ENCODE results near the gene PTGR2.
"Not testable (repeated sequence)": the region's sequence is repeated elsewhere in the genome, so short reads cannot be mapped to it uniquely, and the experiment has no call there.

PTGR2 gene

DNA sequence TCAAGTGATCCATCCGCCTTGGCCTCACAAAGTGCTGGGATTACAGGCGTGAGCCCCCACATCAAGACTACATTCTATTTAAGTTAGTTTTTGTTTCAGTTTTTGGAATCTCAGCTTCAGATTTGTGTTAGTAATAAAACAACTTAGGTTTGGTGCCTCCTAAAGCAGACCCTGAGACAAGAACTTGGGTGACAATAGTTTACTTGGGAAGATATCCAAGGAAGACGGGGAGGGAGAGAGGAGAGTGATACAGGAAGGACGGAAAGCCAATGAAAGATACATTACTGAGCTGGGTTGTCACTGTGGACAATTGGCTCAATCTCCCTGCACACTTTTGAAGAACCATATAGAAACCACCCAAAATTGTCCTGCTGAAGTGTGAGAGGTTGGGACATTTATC, 22.6 kb upstream of the PTGR2 start:
- no peak for DNase-seq (ENCODE audit: low read depth, low spot score)
- no peak overlapping the region for H3K4me3 ChIP-seq
- TF ChIP-seq EZH2 (IDR thresholded peaks at IDR 0.05) (no peak), FOXP2 (optimal IDR thresholded peaks at IDR 0.05; ENCODE audit: control extremely low read depth, extremely low read length, insufficient read depth) (no peak), POLR2AphosphoS5 (IDR thresholded peaks at IDR 0.05; ENCODE audit: borderline replicate concordance, low read depth, low read length) (no peak)
- H3K9me3 ChIP-seq (ENCODE audit: low read depth, low read length) = no peaks in the 10 kb centered on the region
- no peak overlapping the region for H3K9ac ChIP-seq (ENCODE audit: insufficient read length)
- H3K36me3 ChIP-seq (ENCODE audit: insufficient read depth, low read length) = no peaks in the 10 kb centered on the region
- no peak overlapping the region for H3K27ac ChIP-seq

DNA sequence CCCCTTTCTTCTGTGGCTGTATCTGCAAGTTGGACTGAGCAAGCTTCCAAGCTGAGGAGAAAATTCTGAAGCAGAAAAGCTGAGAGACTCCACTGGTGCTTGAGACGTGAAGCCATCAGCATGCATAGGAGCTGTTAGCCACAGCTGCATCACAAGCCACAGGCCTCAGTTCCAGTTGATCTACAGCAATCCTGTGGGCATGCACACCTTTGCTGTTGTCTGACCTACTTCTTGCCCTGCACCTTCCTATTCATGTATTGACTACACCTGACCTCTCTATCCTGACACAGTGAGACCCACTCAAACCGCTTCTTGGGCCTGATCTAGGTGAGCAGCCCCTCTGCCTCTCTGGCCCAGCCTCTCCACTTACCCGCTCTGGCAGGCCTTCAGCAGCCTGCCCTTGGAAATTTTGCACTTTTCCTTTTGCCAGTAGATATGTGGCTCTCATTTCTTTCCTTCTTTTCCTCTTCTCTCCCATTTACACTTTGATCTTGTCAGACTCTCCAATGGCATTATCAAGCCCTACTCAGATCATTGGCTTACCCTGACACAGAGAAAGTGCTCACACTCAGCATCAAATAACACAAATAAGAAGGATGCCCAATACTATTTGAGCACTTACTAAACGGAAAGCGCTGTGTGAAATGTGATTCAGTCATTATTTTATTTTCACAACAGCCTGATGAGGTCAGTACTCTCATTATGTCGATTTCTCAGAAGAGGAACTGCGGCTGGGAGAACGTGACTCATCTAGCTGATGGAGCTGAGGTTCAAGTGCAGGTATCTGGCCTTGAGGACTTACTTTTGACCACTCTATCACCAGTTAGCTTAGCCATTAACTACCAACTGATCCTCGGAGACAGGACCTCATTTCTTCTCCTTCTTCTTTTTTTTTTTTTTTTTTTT, 21.9 kb upstream of the PTGR2 start:
- Histone ChIP-seq H3K4me3 (no peak overlapping the region), H3K9me3 (ENCODE audit: low read depth, low read length) (no peaks in the 10 kb centered on the region), H3K36me3 (ENCODE audit: insufficient read depth, low read length) (no peaks in the 10 kb centered on the region), H3K9ac (ENCODE audit: insufficient read length) (no peak overlapping the region), H3K27ac (no peak overlapping the region)
- TF ChIP-seq POLR2AphosphoS5 (IDR thresholded peaks at IDR 0.05; ENCODE audit: borderline replicate concordance, low read depth, low read length) (no peak), EZH2 (IDR thresholded peaks at IDR 0.05) (no peak), FOXP2 (optimal IDR thresholded peaks at IDR 0.05; ENCODE audit: control extremely low read depth, extremely low read length, insufficient read depth) (no peak)
- DNase-seq (ENCODE audit: low read depth, low spot score) = no peak

DNA sequence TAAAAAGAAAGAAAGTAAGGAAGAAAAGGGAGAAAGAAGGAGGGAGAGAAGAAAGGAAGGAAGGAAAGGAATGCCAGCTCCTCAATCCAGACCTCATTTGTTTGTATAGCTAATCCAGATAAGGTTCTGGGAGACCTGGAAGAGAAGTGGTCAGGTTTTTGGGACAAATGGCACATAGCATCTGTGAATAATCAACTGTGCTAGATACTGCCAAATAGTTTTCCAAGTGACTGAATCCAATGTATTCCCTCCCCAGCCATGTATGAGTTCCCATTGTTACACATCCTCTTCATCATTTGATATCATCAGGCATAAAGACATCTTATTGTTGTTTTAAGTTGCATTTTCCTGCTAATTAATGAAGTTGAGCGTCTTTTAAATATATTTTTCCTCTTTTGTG, 18.6 kb upstream of the PTGR2 start:
- TF ChIP-seq POLR2AphosphoS5 (IDR thresholded peaks at IDR 0.05; ENCODE audit: borderline replicate concordance, low read depth, low read length) (no peak), FOXP2 (optimal IDR thresholded peaks at IDR 0.05; ENCODE audit: control extremely low read depth, extremely low read length, insufficient read depth) (no peak), EZH2 (IDR thresholded peaks at IDR 0.05) (no peak)
- no peaks in the 10 kb centered on the region for H3K9me3 ChIP-seq (ENCODE audit: low read depth, low read length)
- no peak overlapping the region for H3K9ac ChIP-seq (ENCODE audit: insufficient read length)
- no peaks in the 10 kb centered on the region for H3K36me3 ChIP-seq (ENCODE audit: insufficient read depth, low read length)
- H3K27ac ChIP-seq = no peak overlapping the region
- no peak for DNase-seq (ENCODE audit: low read depth, low spot score)
- no peak overlapping the region for H3K4me3 ChIP-seq

DNA sequence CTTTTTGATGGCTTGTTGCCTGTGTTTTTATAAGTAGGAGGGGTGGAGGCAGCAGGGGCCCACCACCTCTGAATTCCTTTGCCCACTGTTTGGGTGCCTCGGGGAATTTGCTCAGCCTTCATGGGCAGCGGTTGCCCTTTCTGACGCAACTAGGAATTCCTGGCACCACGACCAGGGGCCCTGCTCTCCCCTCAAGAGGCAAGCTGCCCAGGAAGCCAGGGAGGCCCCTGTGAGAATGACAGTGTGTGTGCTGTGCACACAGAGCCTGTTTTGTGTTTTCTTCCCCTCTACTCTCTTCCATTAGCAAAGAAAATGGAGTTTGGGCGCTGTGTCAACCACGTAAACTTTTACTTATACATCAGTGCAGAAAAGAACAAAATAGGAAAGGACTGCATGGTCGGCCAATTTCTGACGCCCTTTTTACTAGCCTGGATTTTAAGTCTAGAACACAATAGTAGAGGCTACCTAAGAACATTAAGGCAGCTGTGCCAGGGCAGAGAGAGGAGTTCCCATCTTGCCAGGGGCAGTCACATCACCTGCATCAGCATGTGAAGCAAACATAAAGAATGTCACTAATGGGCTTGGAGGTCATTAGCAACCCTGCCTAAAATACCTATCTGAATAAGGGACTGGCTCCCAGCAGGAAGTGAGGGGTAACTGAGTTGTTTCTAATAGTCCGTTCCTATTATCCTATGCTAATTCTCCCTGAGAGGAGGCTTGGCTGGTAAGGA, 17.9 kb upstream of the PTGR2 start:
- no peak for TF ChIP-seq POLR2AphosphoS5 (IDR thresholded peaks at IDR 0.05; ENCODE audit: borderline replicate concordance, low read depth, low read length)
- no peak for TF ChIP-seq EZH2 (IDR thresholded peaks at IDR 0.05)
- no peak for TF ChIP-seq FOXP2 (optimal IDR thresholded peaks at IDR 0.05; ENCODE audit: control extremely low read depth, extremely low read length, insufficient read depth)
- Histone ChIP-seq H3K36me3 (ENCODE audit: insufficient read depth, low read length) (no peaks in the 10 kb centered on the region), H3K27ac (0 out of 2 replicates have a peak overlapping the region, but pooled peaks have one; percentile 7), H3K9ac (ENCODE audit: insufficient read length) (no peak overlapping the region), H3K9me3 (ENCODE audit: low read depth, low read length) (no peaks in the 10 kb centered on the region), H3K4me3 (no peak overlapping the region; the same call in 1 of the 2 replicates)
- DNase-seq (ENCODE audit: low read depth, low spot score) = no peak

DNA sequence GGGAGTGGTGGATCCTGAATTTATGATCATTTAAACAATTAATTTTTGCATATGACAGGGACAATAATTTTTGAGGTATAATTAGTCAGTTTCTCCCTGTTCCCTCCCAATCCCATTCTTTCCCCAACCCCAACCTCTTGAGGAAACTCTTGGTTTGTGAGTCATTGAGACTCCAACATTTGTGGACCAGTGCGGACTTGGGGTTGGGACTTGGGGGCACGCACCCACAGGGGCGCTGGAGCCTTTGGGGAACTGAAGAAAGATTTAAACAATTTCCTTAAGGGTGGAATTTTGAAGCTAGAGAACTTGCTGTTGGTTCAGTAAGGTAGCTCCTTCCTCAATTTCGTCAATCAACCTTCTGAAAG, 17.4 kb upstream of the PTGR2 start:
- Histone ChIP-seq H3K9ac (ENCODE audit: insufficient read length) (no peak overlapping the region), H3K4me3 (no peak overlapping the region), H3K36me3 (ENCODE audit: insufficient read depth, low read length) (no peaks in the 10 kb centered on the region), H3K27ac (no peak overlapping the region), H3K9me3 (ENCODE audit: low read depth, low read length) (no peaks in the 10 kb centered on the region)
- DNase-seq (ENCODE audit: low read depth, low spot score) = no peak
- TF ChIP-seq POLR2AphosphoS5 (IDR thresholded peaks at IDR 0.05; ENCODE audit: borderline replicate concordance, low read depth, low read length) (no peak), FOXP2 (optimal IDR thresholded peaks at IDR 0.05; ENCODE audit: control extremely low read depth, extremely low read length, insufficient read depth) (no peak), EZH2 (IDR thresholded peaks at IDR 0.05) (no peak)

DNA sequence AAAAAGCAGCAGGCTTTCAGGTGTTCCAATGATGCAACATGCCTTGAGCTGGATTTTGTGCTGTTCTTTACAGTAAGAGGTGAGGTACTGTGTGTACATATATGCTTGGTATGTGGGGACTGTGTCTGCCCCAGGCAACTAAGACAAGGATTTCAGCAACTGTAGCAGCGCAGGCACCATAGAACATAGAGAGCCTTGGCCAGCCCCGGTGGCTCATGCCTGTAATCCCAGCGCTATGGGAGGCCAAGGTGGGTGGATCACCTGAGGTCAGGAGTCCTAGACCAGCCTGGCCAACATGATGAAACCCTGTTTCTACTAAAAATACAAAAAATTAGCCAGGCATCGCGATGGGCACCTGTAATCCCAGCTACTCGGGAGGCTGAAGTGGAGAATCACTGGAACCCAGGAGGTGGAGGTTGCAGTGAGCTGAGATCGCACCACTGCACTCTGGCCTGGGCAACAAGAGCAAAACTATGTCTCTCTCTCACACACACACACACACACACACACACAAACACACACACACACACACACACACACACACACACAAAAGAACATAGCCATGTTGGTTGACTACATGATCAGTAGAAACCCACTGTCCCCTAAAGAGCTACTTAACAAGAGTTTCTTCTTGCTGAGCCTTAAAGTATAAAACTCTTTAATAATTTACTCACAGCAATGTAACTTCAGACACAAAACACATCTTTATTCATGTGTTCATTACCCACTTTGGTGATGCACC, 13.2 kb upstream of the PTGR2 start:
- not testable (repeated sequence) for H3K36me3 ChIP-seq (ENCODE audit: insufficient read depth, low read length); H3K4me3 ChIP-seq; H3K9me3 ChIP-seq (ENCODE audit: low read depth, low read length); DNase-seq (ENCODE audit: low read depth, low spot score); H3K9ac ChIP-seq (ENCODE audit: insufficient read length)
- H3K27ac ChIP-seq = peak overlapping the region; percentile 36; the same call in 1 of the 2 replicates

DNA sequence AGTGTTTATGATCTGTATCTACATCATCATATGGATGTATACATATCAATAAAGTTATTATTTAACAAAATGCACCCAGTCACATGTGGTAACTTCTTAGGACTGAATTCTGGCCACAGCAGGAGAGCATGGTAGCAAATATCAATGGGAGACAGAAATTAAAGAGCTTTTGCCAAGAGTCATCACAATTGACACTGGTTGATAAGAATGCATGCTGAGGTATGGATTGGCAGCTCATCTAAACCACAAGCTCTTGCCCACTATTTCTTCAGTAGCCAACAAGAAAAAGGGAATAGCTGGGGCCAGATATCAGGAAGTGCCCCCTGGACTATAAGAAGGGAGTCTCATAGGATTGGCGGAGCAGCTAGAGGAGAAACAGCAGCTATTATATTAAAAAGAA, 9.4 kb upstream of the PTGR2 start:
- Histone ChIP-seq H3K27ac (no peak overlapping the region), H3K9me3 (ENCODE audit: low read depth, low read length) (peaks cover 4% of the 10 kb centered on the region; the same call in 1 of the 2 replicates), H3K36me3 (ENCODE audit: insufficient read depth, low read length) (no peaks in the 10 kb centered on the region), H3K4me3 (no peak overlapping the region), H3K9ac (ENCODE audit: insufficient read length) (no peak overlapping the region)
- no peak for DNase-seq (ENCODE audit: low read depth, low spot score)
- TF ChIP-seq FOXP2 (optimal IDR thresholded peaks at IDR 0.05; ENCODE audit: control extremely low read depth, extremely low read length, insufficient read depth) (no peak), EZH2 (IDR thresholded peaks at IDR 0.05) (no peak), POLR2AphosphoS5 (IDR thresholded peaks at IDR 0.05; ENCODE audit: borderline replicate concordance, low read depth, low read length) (no peak)

DNA sequence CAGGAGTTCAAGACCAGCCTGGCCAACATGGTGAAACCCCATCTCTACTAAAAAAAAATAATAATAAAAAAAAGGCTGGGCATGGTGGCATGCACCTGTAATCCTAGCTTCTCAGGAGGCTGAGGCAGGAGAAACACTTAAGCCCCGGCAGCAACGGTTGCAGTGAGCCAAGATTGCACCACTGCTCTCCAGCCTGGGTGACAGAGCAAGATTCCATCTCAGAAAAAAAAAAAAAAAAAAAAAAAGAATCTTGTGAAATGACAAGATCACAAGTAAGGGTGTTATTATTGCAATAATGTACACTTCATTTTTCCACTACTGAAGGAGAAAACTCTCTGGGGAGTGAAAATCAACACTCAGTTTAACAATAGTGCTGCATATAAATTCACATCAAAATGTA, 8.8 kb upstream of the PTGR2 start:
- H3K4me3 ChIP-seq = no peak overlapping the region
- no peak for DNase-seq (ENCODE audit: low read depth, low spot score)
- TF ChIP-seq FOXP2 (optimal IDR thresholded peaks at IDR 0.05; ENCODE audit: control extremely low read depth, extremely low read length, insufficient read depth) (no peak), POLR2AphosphoS5 (IDR thresholded peaks at IDR 0.05; ENCODE audit: borderline replicate concordance, low read depth, low read length) (no peak), EZH2 (IDR thresholded peaks at IDR 0.05) (no peak)

More for the DNA sequence above, 8.8 kb upstream of the PTGR2 start:
- H3K27ac ChIP-seq = no peak overlapping the region
- H3K9ac ChIP-seq (ENCODE audit: insufficient read length) = no peak overlapping the region
- peaks cover 4% of the 10 kb centered on the region; the same call in 1 of the 2 replicates for H3K9me3 ChIP-seq (ENCODE audit: low read depth, low read length)
- H3K36me3 ChIP-seq (ENCODE audit: insufficient read depth, low read length) = no peaks in the 10 kb centered on the region

All from SK-N-MC (cell line).